Activated CD4-positive, CD25-positive, alpha-beta regulatory T cell (primary cell): Measurements from ENCODE around the gene DPPA4.

Experiments used
- DNase-seq, 4 experiments: peaks; one replicate each; lab custom pipeline; 2025; lab: John Stamatoyannopoulos, UW

Gene DPPA4

GRCh38 chr3:109338322-109338721 lies 976 bp upstream of the DPPA4 start:
- DNase-seq = no peak

- no peak for DNase-seq
These were observed 970 bp downstream of the DPPA4 start for GRCh38 chr3:109336291-109336861.

- no peak for DNase-seq
These were observed 2.8 kb downstream of the DPPA4 start for GRCh38 chr3:109334572-109334971.

DNA sequence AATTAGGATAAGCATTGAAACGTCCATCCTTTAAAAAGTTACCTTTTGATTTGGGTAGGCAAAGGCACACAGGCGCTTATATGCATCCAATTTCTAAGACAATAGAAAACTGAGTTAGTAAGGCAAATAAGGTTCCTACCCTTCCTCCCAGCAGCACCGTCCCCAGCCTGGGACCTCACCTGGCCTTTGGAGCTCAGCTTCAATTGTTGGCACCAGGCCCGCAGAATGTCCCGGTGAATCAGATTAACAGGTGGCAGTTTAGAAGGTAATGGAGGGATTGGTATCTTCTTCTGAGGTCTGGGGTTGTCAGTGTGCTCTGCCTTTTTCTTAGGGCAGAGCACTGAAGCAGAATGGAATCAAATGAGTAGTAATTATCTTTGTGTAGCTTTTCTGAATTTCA lies 5.7 kb downstream of the DPPA4 start:
- DNase-seq = no peak

- DNase-seq = no peak
These were observed 6.9 kb downstream of the DPPA4 start for GRCh38 chr3:109330405-109330804.

DNA sequence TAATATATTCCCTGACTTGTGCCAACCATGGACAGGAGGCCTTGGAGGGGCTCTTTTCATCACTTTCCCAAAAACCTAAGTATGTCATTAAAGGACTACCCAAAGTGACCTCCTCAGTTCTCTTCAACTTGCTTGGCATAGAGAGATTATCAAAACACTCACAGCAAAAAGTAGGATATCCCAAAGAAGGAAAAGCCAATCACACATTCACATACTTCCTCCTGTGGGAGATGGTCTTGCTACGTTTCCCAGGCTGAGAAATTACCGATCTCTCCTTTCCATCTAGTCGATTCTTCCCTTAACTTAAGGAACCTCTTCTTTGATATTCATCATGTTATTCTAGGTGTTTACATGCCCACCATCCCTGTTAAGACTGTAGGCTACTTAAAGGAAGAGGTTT lies 9.1 kb downstream of the DPPA4 start:
- DNase-seq = no peak

- DNase-seq = no peak
These were observed 11.7 kb downstream of the DPPA4 start for GRCh38 chr3:109325657-109326056.

GRCh38 chr3:109325109-109325508 lies 12.2 kb downstream of the DPPA4 start:
- DNase-seq = no peak

GRCh38 chr3:109316162-109316730 lies 21.1 kb downstream of the DPPA4 start, which contains the start of gene DPPA2:
TSS of gene DPPA2 (minus strand) at chr3:109316517. CDS start at chr3:109314542, 1,975 bp downstream.
- no peak for DNase-seq

DNA sequence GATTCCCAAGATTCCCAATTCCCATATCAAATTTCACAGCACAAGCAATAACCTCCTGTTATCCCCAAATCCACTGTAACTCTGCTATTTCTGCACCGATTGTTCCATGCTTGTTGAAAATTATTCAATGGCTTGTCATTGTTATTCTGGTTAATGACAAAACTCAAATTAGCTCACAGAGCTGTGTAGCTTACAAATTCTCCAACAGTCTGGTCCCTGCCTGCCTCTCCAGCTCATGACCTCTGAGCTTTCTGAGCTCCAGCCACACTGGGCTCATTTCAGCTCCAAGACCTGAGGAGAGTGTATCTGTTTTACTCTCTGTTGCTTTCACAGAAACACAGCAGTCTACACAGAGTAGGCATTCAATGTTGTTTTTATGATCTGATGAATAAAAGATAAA lies 24.3 kb downstream of the DPPA4 start:
- no peak for DNase-seq

DNA sequence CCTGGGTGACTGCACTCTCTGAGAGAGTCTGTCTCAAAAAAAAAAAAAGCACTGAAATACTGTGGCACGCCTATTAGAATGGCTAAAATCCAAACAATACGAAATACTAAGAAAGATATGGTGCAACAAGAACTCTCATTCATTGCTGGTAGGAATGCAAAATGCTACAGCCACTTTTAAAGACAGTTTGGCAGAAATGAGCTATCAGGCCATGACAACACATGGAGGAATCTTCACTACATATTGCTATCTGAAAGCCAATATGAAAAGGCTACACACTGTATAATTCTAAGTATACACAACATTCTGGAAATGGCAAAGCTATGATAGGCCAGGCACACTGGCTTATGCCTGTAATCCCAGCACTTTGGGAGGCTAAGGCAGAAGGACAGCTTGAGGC lies 39.9 kb downstream of the DPPA4 start:
- DNase-seq = no peak

GRCh38 chr3:109284071-109284470 lies 53.3 kb downstream of the DPPA4 start:
- no peak for DNase-seq

- DNase-seq = no peak
These were observed 58.8 kb downstream of the DPPA4 start for GRCh38 chr3:109278546-109278945.

- no peak for DNase-seq
These were observed 59.2 kb downstream of the DPPA4 start for GRCh38 chr3:109278141-109278540.
